Esophagus muscularis mucosa (tissue), 3 donors: ENCODE data around the gene ANKS1B.

Source experiments
- POLR2AphosphoS5 ChIP-seq, 2 donors: sonication (generic); formaldehyde crosslinking; IDR thresholded peaks; one replicate each; pipeline ENCODE4 v1.6.1; 2017; ENCODE audit warnings: antibody characterized with exemption in 2 of 2
- TF ChIP-seq, protein P1 (sequence below), 3 experiments: fragments of 200-600 bp in 2 of 3; fragments of 450-650 bp in 1 of 3; sonication (generic) in 2 of 3; IDR thresholded peaks; one replicate each; pipeline ENCODE4 v1.5.1; 2017 to 2019; ENCODE audit warnings: antibody characterized with exemption in 3 of 3, mild to moderate bottlenecking in 2 of 3, moderate library complexity in 1 of 3

GRCh38 chr12:99152337-99152736 is 832.4 kb downstream of the ANKS1B start:
- no peak for TF ChIP-seq POLR2AphosphoS5 (IDR thresholded peaks at IDR 0.05)
- TF ChIP-seq, protein P1, sequence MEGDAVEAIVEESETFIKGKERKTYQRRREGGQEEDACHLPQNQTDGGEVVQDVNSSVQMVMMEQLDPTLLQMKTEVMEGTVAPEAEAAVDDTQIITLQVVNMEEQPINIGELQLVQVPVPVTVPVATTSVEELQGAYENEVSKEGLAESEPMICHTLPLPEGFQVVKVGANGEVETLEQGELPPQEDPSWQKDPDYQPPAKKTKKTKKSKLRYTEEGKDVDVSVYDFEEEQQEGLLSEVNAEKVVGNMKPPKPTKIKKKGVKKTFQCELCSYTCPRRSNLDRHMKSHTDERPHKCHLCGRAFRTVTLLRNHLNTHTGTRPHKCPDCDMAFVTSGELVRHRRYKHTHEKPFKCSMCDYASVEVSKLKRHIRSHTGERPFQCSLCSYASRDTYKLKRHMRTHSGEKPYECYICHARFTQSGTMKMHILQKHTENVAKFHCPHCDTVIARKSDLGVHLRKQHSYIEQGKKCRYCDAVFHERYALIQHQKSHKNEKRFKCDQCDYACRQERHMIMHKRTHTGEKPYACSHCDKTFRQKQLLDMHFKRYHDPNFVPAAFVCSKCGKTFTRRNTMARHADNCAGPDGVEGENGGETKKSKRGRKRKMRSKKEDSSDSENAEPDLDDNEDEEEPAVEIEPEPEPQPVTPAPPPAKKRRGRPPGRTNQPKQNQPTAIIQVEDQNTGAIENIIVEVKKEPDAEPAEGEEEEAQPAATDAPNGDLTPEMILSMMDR (IDR thresholded peaks at IDR 0.05), result no peak
